Measurements from ENCODE around the gene CTNNBL1.

DNA sequence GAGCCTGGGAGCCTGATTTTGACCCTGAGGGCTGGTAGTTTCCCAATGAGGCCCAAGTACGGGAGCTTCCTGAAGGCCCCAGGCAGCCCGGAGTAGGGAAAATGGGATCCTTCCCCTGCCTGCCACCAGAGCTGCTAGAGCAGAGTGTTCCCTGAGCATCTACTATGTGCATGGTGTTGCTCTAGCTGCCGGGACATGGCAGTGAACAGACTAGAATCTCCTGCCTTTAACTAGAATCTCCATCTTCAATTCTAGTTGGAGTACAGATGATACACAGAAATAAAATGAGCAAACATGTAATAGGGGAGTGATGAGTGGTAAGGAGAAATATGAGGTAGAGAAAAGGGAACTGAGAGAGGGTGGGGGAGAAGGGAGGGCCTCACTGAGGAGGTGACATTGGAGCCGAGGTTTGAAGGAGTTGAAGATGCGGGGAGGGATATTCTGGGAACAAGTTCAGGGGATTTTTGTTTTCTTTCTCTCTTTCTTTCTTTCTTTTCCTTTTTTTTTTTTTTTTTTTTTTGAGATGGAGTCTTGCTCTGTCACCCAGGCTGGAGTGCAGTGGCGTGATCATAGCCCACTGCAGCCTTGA lies 227.6 kb downstream of the CTNNBL1 start:
- TF ChIP-seq POLR2A (IDR thresholded peaks at IDR 0.05; ENCODE audit: extremely low read depth, insufficient read length) = no peak
- TF ChIP-seq, protein P1, sequence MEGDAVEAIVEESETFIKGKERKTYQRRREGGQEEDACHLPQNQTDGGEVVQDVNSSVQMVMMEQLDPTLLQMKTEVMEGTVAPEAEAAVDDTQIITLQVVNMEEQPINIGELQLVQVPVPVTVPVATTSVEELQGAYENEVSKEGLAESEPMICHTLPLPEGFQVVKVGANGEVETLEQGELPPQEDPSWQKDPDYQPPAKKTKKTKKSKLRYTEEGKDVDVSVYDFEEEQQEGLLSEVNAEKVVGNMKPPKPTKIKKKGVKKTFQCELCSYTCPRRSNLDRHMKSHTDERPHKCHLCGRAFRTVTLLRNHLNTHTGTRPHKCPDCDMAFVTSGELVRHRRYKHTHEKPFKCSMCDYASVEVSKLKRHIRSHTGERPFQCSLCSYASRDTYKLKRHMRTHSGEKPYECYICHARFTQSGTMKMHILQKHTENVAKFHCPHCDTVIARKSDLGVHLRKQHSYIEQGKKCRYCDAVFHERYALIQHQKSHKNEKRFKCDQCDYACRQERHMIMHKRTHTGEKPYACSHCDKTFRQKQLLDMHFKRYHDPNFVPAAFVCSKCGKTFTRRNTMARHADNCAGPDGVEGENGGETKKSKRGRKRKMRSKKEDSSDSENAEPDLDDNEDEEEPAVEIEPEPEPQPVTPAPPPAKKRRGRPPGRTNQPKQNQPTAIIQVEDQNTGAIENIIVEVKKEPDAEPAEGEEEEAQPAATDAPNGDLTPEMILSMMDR (IDR thresholded peaks at IDR 0.05; ENCODE audit: low read depth, low read length) = no peak

Measured in NB4 (cell line).